Gastroesophageal sphincter (tissue), 3 donors: Measurements from ENCODE around the gene MYH2.

ENCODE experiments used
- POLR2A ChIP-seq, 2 donors: fragments of 450-650 bp; IDR thresholded peaks; one replicate each; pipeline ENCODE4 v1.6.1; 2017; ENCODE audit warnings: antibody characterized with exemption in 2 of 2, mild to moderate bottlenecking in 2 of 2, moderate library complexity in 1 of 2
- TF ChIP-seq, protein P1 (sequence below), 4 experiments: fragments of 200-600 bp in 2 of 4; fragments of 450-650 bp in 2 of 4; sonication (generic) in 1 of 4; IDR thresholded peaks; one replicate each; pipeline ENCODE4 v1.5.1; 2017 to 2019; ENCODE audit warnings: antibody characterized with exemption in 4 of 4, mild to moderate bottlenecking in 2 of 4, moderate library complexity in 2 of 4

DNA sequence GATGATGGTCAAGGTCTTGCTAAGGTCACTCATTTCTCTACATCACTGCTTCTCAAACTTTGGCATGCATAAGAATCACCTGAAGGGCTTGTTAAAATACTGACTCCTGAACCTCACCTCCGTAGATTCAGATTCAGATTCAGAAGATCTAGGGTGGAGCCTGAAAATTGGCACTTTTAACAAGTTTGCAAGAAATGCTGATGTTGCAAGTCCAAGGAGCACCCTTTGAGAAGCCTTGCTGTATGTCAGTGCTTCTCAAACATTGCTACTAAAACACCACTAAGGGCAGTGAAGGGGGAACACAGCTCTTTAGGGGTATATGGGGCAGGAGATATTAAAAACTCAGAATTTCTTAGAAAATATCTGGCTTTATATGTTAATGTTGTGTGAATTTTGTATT is 17.4 kb downstream of the MYH2 start:
- TF ChIP-seq, protein P1, sequence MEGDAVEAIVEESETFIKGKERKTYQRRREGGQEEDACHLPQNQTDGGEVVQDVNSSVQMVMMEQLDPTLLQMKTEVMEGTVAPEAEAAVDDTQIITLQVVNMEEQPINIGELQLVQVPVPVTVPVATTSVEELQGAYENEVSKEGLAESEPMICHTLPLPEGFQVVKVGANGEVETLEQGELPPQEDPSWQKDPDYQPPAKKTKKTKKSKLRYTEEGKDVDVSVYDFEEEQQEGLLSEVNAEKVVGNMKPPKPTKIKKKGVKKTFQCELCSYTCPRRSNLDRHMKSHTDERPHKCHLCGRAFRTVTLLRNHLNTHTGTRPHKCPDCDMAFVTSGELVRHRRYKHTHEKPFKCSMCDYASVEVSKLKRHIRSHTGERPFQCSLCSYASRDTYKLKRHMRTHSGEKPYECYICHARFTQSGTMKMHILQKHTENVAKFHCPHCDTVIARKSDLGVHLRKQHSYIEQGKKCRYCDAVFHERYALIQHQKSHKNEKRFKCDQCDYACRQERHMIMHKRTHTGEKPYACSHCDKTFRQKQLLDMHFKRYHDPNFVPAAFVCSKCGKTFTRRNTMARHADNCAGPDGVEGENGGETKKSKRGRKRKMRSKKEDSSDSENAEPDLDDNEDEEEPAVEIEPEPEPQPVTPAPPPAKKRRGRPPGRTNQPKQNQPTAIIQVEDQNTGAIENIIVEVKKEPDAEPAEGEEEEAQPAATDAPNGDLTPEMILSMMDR (IDR thresholded peaks at IDR 0.05) = no peak
- no peak for TF ChIP-seq POLR2A (IDR thresholded peaks at IDR 0.05)
